ENCODE measurements around the gene AEN.
A peak's percentile ranks its signal among the peaks of the same experiment; 100 is the strongest.

AEN gene

DNA sequence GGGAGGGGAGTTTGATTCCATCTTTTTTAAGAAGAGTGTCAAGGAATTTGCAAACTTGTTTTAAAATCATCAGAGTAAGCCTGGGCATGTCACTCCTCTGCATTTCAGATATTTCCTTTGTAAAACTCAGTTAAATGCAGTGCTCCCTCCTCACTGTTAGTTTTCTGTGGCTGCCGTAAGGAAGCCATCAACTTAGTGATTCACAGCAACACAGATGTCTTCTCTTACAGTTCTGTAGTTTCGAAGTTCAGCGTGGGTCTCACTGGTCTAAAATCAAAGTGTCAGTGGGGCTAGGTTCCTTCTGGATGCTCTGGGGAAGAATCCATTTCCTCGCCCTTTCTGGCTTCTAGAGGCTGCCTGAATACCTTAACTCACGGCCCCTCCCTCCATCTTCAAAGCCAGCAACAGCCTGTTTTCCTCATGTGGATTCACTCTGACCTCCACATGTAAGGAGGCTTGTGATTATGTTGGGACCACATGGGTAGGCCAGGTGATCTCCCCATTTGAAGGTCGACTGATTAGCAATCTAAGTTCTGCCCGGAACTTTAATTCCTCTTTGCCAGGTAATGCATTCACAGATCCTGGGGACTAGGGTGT is 30.1 kb downstream of the AEN start:
- no peak for DNase-seq

DNA sequence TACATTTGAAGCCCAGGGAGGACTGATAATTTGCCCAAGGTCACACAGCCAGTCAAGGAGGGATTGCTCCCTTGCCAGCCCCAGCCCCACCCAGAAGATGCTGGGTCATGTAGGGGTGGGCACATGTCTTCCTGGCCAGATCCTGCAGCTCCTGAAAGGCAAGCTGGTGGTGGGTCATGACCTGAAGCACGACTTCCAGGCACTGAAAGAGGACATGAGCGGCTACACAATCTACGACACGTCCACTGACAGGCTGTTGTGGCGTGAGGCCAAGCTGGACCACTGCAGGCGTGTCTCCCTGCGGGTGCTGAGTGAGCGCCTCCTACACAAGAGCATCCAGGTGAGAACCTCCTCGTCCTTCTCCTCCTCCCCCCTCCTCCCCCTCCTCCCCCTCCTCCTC is 30.8 kb downstream of the AEN start:
- DNase-seq, result no peak

DNA sequence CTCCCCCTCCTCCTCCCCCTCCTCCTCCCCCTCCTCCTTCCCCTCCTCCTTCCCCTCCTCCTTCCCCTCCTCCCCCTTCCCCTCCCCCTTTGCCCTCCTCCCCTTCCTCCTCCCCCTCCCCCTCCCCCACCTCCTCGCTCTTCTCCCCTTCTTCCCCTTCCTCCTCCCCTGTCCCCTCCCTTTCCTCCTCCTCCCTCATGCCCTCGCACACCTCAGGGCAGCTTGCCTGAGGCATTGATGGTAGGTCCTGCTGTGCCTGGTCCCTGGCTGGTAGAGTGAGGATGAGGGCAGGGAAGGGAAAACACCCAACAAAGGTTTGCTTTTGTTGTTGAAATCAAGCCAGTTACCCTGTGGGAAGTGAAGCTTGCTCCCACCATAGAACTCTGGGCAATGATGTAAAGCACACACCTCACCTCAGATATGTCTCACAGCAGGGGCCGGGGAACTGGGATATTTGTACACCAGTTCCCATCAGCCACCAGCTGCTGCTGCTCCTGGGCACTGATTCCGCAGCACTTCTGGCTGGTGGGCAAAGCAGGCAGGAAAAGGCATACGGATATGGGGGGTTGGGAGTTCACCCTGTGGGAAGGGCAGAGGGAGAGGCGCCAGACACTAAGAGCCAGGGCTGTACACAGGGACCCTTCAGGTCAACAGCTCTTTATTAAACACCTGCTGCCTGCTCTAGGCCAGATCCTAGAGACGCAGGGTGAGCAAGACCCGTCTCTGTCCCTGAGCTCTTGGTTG is 31.5 kb downstream of the AEN start:
- DNase-seq, result peak; percentile 33

DNA sequence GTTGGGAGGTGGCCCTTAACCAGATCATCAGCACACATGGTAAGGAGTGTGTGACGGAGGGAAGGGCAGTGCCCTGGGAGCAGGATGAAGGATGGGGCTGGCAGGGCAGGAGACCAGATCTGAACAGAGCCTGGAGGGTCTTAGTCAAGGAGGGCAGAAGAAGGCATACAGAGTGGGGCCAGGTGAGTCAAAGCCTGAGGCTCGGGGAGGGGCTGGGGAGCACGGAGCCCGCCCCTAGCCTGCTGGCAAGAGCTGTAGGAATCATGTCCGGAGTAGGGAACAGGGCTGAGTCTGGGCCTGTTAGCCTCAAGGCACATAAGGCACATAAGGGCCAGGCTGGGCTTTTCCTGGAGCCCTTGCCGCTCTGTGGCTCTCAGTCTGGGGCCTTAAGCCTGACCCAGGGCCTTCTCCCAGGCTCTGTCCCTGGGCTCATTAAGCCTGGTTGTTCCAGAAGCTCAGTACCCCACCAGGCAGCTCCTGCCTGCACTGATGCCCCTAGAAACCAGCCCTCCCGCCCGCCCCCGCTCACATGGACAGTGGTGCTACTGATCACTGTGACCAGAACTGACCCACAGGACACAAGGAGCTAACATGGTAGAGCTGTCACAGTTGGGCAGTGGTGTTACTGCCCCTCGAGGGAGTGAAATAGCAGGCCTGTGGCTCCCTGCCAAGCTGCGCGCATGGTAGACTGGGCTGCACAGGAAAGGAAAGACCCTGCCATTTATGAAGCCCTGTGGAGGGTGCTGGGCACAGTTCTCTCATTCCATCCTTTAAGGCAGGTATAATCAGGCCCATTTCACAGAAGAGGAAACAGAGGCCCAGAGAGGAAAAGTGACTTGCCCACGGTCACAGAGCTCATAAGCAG is 32.3 kb downstream of the AEN start:
- DNase-seq, result no peak

DNA sequence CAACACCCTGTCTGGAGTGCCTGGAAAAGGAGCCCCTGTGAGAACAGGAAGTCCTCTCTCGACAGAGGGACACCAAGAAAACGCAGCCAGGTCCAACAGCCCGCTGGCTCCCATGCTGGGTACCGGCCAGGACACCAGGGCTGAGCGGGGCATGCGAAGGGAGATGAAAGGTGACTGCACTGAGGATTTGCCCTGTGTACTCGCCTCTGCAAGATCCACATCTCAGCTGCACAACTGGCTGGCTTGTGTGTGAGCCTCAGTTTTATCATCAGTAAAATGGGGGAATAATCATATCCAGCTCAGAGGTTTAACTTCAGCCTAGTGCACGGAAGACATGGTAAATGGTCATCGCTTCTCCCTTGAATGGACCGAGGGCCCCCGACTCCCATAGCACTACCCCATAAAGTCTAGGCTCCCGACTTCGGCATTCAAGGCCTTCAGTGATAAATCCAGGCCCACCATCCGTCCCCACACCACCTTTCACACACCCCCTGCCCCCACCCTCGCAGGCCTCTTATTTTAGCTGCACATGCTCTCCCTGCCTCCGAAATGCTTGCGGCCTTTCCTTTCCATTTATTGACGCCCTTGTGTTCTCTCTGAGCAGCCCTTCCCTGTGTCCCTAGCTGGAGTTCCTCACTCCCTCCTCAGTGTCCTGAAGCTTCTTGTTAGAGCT is 33.4 kb downstream of the AEN start:
- no peak for DNase-seq

DNA sequence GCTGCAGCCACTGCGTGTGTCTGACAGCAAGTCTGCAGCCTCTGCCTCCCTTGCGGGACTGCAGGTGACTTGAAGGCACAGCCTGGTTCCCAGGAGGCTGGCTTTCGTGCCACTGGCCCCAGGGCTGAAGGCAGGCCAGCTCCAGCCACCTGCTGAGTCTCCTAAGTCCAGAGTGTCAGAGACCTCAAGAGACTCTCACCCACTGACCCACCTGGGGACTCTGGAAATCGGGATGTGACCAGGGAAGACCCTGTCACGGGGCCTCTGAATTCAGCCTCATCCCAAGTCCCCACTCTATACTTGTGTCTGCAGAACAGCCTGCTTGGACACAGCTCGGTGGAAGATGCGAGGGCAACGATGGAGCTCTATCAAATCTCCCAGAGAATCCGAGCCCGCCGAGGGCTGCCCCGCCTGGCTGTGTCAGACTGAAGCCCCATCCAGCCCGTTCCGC is 34.0 kb downstream of the AEN start:
- peak; percentile 3 for DNase-seq

DNA sequence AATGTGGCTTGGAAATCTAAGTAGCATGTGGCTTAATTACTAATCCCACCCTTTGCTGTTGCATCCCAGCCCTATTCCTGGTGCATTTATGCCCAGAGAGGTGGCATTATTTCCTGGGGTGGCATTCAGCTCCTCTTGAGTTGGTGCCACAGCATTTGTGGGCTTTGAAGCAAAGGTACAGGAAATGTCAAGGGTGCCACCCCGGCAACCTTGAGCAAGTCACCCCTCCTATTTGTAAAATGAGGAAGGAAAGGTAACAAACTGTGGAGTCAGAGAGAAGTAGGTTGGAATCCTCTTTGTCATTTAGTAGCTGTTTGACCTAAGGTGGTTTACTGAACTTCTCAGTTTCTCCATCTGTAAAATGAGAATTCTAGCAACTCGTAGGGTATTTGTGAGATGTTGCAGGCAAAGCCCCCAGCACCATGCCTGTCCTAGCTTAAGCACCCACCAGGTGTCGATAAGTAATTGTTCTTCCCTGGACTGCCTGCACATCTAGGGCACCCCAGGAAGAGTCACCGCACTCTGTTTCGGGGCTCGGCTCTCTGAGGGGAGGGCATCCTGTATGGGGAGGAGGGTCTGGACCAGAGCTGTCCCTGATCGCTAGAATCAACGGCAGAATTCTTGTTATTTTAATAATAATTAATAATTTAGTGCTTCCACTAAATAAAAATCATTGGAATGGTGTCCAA is 34.8 kb downstream of the AEN start:
- peak; percentile 65 for DNase-seq

DNA sequence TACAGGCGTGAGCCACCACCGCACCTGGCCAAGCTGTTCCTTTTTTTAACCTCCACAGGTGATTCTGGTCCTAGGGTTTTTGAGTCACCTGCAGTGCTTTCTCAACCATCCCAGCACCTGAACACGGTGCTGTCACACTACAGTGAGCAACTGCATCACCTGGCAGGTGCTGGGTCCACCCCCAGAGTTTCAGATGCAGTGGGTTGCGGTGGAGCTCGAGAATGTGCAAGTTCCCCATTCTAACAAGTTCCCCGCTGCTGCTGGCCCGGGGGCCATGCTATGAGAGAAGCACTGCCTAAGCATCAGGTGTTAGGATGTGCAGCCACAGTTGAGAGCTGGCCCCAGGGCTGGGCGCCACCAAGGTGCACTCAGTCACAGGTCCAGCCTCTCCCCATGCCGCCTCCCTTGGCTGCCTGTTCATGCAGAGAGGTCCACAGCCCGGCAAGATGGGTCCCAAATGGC is 35.7 kb downstream of the AEN start:
- no peak for DNase-seq

DNA sequence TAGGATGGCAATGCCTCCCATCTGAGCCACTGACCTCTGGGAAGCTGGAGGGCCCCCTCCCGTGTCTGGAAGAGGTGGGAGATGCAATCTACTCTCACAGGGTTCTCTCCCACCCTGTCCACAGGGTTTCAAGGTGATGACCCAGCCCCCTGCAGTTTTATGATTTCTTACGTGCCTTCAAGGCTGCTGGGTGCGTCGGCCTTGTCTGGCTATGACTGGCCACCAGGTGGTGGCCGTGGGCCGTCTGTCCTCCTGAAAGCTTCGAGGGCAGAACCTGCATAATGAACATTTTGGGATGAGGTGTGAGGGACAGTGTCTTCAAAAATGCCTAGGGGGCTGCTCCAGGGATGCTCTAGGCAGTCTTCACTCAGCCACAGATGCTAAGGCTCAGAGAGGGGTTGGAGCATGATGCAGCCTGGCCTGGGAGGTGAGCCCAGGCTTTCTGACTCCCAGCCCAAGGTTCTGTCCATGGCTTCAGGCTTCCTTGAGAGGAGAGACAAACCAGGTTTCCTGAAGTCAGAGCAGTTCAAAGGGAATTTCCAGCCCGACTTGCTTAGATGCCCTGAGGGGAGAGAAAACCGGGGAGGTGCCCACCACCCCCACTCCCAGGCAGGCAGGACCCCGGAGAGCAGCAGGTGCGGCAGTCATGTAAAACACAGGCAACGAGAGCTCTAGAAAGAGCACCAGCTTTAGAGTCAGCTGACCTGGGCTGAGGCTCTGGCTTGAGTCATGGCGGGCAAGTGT is 36.4 kb downstream of the AEN start:
- no peak for DNase-seq

DNA sequence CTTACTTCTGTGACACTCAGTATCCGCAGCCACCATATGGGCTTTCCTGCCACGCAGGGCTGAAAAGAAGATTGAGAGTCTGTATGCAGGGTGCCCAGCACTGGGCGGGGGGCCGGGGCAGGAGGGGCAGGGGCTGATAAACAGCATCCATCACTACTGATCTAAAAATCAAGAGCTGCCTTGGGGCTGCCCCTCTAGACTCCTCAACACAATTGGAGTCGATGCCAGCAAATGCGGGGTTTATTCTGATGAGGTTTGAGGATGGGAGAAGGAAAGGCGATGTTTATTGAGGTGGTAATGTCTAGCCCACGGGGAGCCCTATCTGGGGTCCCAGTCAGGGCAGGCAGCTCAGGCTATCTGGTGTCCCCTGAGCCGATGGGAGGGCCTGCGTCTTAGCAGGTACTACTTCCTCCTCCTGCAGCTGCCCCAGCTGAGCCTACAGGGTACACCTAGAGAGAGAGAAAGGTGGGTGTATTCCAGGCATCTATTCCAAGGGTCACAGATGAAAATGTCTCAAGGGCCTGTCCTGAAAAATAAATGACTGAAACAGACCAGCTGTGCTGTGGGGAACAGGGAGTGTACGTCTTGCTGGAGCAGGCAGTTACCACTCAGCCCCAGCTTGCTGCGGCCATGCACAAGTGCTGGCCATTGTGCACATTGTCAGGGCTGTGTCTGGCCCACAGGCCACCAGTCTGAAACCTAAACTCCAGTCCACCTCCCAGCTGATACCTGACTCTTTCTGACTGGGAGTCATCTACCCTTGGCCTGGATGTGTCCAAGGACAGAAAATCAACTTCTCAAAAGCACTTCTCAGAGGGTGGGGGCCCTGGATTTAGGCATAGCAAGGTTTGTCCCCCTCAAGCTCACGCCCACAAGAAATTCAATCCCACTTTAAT is 37.2 kb downstream of the AEN start:
- DNase-seq, result no peak

DNA sequence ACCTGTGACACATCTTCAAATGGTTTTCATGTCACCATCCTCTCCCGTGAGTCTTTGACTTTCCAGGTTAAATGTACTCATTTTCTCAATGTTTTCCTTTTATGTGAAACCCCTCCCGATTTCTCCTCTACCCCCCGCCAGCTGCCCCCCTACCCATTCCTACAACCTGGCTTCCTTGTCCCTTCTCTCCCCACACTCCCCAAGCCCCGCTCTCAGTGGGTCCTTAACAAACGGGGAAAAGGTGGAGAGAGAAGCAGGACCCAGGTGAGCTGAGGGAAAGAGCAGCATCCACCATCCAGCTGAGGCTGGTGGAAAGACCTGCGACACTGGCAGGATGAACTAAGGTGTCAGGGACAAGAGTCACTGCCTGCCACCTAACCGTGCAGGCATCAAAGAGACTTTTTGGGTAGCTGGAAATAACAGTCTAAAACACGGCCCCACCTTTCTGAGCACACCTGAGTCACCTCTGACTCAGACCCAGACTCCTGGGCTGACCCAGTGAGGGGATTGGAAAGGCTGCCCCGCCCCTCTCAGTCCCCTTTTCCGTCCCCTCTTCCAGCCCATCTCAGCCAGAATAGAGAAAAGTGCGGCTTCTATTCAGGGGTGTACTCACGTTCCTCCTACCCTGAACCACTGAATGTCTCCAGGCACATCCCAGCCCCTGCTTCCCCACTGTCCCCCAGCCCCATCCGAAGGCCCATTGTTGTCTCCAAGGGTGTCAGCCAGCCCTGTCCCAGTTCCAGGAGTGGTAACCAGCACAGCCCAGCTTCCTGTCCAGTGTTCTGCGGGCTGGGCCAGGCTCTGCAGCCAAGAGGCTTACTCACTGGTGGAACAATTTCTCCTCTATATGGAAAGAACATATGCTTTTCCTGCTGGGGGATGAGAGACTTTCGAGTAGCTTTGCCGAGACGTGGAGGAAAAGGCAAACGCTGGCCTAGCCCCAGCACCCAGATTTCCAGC is 38.1 kb downstream of the AEN start:
- peak; percentile 53 for DNase-seq

DNA sequence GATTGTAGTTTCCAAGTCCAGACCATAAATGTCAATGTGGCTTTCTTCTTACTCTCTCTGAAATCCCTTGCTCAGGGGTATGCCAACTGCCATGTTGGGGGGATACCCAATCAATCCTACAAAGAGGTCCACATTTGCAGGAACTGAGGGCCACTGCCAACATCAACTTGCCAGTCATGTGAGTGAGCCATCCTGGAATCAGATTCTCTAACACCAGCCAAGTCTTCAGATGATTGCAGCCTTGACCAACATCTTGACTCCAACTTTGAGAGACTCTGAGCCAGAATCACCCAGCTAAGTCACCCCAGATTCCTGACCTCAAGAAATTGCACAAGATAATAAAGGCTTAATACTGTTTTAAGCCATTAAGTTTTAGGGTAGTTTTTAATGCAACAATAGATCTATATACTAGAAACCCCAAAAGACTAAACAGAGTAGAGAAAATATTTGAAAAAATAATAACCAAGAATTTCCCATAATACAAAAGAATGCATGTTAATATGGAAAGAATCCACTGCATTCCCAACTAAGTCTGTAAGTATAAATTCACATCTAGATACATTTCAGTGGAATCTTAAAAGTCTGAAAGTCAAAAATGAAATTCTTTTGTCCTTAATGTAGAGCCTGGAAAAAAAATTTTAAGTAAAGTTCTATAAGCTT is 40.0 kb downstream of the AEN start:
- no peak for DNase-seq

DNA sequence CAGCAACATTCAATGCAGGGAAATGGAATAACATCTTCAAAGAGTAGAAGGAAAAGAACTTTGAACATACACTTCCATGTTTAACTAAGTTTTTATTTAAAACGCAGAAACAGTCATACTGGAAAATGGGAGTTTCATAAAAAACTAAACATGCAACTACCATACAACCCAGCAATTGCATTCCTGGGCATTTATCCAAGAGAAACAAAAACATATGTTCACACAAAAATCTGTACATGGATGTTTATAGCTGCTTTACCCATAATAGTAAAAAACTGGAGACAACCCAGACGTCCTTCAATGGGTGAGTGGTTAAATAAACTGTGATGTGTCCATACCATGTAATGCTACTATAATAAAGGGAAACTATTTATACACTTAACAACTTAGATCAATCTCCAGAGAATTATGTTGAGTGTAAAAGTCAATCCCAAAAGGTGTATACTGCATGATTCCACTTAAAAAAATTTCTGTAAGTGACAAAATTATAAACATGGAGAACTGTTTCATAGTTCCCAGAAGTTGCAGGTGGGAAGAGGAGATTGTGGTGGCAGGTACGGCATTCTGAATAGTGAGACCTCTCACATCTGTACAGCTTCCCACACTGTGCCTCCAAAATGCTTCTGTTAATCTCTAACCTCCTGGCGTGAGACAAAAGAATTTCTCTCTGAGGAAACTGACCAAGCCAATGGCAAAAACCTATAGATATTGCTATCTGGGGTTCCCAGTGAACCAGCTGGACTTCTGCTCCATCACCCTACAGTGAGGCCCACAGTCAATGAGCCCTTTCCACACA is 40.8 kb downstream of the AEN start:
- DNase-seq, result no peak

DNA sequence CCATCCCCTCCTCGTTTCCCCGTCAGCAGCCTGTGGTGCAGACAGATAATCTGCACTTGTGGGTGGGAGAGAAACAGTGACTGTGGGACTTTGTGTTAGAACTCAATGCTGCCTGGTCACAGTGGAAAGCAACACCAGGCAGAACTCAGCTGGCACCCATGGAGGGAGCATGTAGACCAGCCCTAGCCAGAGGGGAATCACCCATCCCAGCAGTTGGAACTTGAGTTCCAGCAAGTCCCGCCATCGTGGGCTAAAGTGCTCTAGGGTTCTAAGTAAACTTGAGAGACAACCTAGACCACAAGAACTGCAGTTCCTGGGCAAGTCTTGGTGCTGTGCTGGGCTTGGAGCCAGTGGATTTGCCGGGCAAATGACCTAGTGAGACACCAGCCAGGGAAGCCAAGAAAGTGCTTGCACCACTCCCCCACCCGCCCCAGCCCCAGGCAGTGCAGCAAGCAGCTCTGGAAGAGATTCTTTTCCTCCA is 42.0 kb downstream of the AEN start:
- no peak for DNase-seq

DNA sequence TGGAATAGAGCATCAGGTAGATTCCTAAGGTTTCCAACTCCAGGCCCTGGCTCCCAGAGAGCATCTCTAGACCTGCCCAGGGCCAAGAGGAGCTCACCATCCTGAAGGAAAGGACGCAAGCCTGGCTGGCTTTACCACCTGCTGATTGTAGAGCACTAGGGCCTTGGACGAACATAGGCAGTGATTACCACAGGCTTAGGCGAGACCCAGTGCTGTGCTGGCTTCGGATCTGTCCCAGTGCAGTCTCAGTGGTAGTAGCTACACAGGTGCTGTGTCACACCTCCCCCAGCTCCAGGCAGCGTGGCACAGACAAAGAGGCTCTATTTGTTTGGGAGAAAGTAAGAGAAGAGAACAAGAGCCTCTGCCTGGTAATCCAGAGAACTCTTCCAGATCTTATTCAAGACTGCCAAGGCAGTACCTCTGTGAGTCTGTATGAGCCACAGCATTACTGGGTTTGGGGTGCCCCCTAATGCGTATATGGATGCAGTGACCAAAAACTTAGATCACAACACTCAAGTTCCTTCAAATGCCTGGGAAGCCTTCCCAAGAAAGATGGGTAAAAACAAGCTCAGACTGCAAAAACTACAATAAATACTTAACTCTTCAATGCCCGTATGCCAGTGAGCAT is 43.1 kb downstream of the AEN start:
- DNase-seq, result peak; percentile 74

DNA sequence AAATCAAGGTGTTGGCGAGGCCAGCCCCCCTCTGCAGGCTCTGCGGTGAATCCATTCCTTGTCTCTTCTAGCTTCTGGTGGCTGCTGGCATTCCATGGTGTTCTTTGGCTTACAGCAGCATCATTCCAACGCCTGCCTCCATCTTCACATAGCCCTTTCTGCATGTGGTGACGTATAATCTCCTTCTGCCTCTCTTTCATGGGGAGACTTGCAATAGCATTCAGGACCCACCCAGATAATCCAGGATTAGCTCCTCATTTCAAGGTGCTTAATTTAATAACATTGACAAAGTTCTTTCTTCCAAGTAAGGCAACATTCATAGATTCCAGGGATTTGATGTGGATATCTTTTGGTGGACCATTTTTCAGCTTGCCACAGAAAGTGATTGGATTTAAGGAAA is 53.5 kb downstream of the AEN start:
- DNase-seq, result no peak

DNA sequence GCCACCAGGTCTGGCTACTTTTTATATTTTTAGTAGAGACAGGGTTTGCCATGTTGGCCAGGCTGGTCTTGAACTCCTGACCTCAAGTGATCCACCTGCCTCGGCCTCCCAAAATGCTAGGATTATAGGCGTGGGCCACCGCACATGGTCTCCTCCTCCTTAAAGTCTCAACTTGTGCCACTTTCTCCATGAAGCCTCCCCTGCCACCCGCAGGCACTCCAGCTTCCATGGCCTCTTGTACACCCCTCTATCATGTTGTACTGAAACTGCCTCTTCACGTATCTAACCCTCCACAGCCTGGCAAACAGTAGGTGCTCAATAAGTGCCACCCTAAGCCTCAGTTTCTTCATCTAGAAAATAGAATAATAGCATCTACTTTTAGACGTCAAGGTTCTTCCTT is 57.6 kb downstream of the AEN start:
- DNase-seq, result no peak
